Sigmoid colon (tissue), 4 donors: Measurements from ENCODE around the gene PPP3R1.

Experiments
- EP300 ChIP-seq, 4 donors: sonication (generic); formaldehyde crosslinking; IDR thresholded peaks; one replicate each; pipeline ENCODE4 v1.6.1; 2017; ENCODE audit warnings: antibody characterized with exemption in 4 of 4
- POLR2A ChIP-seq, 2 donors: fragments of 450-650 bp; IDR thresholded peaks; one replicate each; pipeline ENCODE4 v1.6.1; 2016; ENCODE audit warnings: antibody characterized with exemption in 2 of 2, mild to moderate bottlenecking in 2 of 2, moderate library complexity in 2 of 2
- POLR2AphosphoS5 ChIP-seq, 4 donors: sonication (generic); formaldehyde crosslinking; IDR thresholded peaks; one replicate each; pipeline ENCODE4 v1.6.1; 2017; ENCODE audit warnings: antibody characterized with exemption in 4 of 4
- TF ChIP-seq, protein P1 (sequence below), 4 experiments: fragments of 450-650 bp in 3 of 4; fragments of 200-600 bp in 1 of 4; IDR thresholded peaks; one replicate each; pipeline ENCODE4 v1.5.1; 2016 to 2019; ENCODE audit warnings: antibody characterized with exemption in 4 of 4, mild to moderate bottlenecking in 3 of 4, moderate library complexity in 2 of 4

DNA sequence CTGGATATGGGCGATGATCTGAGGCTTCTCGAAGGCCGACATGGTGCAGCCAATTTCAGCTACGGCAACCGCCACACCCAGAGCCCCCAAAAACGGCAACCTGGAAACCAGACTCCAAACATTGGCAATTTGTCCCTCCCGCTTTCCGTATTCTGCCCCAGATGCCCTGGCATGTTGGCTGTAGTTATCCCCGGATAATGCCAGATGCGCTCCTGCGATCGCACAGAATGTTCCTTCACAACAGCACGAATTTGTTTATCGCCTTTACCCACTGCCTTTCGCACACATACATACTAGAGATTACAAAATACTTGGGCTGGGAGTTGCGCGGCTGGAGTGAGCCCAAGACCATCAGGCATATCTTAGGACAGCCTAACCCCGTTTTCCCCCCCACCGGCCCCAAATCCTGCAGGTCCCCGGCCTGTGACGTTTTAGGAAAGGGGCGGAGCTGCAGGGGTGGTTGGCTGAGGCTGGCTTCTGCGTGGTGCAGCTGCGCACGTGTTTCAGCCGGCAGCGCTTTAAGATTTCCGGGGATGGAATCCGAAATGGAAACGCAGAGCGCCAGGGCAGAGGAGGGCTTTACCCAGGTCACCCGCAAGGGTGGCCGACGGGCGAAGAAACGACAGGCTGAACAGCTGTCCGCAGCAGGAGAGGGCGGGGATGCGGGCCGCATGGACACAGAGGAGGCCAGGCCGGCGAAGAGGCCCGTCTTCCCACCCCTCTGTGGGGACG lies 94.8 kb downstream of the PPP3R1 start, which contains the start of gene PNO1:
- TF ChIP-seq, protein P1, sequence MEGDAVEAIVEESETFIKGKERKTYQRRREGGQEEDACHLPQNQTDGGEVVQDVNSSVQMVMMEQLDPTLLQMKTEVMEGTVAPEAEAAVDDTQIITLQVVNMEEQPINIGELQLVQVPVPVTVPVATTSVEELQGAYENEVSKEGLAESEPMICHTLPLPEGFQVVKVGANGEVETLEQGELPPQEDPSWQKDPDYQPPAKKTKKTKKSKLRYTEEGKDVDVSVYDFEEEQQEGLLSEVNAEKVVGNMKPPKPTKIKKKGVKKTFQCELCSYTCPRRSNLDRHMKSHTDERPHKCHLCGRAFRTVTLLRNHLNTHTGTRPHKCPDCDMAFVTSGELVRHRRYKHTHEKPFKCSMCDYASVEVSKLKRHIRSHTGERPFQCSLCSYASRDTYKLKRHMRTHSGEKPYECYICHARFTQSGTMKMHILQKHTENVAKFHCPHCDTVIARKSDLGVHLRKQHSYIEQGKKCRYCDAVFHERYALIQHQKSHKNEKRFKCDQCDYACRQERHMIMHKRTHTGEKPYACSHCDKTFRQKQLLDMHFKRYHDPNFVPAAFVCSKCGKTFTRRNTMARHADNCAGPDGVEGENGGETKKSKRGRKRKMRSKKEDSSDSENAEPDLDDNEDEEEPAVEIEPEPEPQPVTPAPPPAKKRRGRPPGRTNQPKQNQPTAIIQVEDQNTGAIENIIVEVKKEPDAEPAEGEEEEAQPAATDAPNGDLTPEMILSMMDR (IDR thresholded peaks at IDR 0.05): no peak
- peak; percentile 68 to 82 (median 75) for TF ChIP-seq POLR2AphosphoS5 (IDR thresholded peaks at IDR 0.05)
- no peak for TF ChIP-seq POLR2A (IDR thresholded peaks at IDR 0.05)
- peak in 1 of 4 donors; percentile 71 for TF ChIP-seq EP300 (IDR thresholded peaks at IDR 0.05)
